Central memory CD8-positive, alpha-beta T cell (primary cell): Measurements from ENCODE around the gene ELOA2.

Source experiments
- ATAC-seq: fragments of 150-1000 bp; cut with Tn5 transposase; replicated peaks from 2 replicates; pipeline ENCODE4 v1.10.0; 2022; ENCODE audit warnings: mild to moderate bottlenecking, moderate FRiP score, moderate number of reproducible peaks; ENCODE audit not compliant: poor library complexity, severe bottlenecking; ENCODE audit errors: extremely low read depth
- DNase-seq, 2 donors: peaks; one replicate each; pipeline ENCODE4 v3.0.0; 2021; ENCODE audit warnings: low spot score in 2 of 2
- H3K27ac Mint-ChIP-seq: one replicate; pipeline ENCODE4 v1.8.0; 2022; ENCODE audit warnings: low read depth, mild to moderate bottlenecking, moderate library complexity, mixed read lengths
- H3K27me3 Mint-ChIP-seq: one replicate; pipeline ENCODE4 v1.8.0; 2022; ENCODE audit warnings: mixed read lengths
- H3K36me3 Mint-ChIP-seq: one replicate; pipeline ENCODE4 v1.8.0; 2022; ENCODE audit warnings: mild to moderate bottlenecking, moderate library complexity, mixed read lengths; ENCODE audit not compliant: insufficient read depth
- H3K4me1 Mint-ChIP-seq: one replicate; pipeline ENCODE4 v1.8.0; 2022; ENCODE audit warnings: mixed read lengths
- H3K4me3 Mint-ChIP-seq: one replicate; pipeline ENCODE4 v1.8.0; 2022; ENCODE audit warnings: mild to moderate bottlenecking, moderate library complexity, mixed read lengths
- H3K9me3 Mint-ChIP-seq: one replicate; pipeline ENCODE4 v1.8.0; 2022; ENCODE audit warnings: mixed read lengths

The ELOA2 gene

GRCh38 chr18:47035156-47035671 is at the start of gene ELOA2:
ELOA2 (minus strand) TSS chr18:47035621; CDS start chr18:47035264, 357 bp downstream.
- no peak within 1 kb of the TSS for H3K27ac Mint-ChIP-seq
- no peaks in the 10 kb centered on the region for H3K36me3 Mint-ChIP-seq
- no peak for DNase-seq
- H3K4me1 Mint-ChIP-seq = no peaks in the 10 kb centered on the region
- H3K9me3 Mint-ChIP-seq = no peaks in the 10 kb centered on the region
- ATAC-seq = no peak
- H3K4me3 Mint-ChIP-seq = no peak within 1 kb of the TSS
- H3K27me3 Mint-ChIP-seq = peaks cover 29% of the 10 kb centered on the region

GRCh38 chr18:47081578-47081977 is 46.2 kb upstream of the ELOA2 start:
- Mint-ChIP-seq H3K27me3 (no peaks in the 10 kb centered on the region), H3K9me3 (no peaks in the 10 kb centered on the region), H3K4me3 (no peak overlapping the region), H3K4me1 (no peaks in the 10 kb centered on the region), H3K36me3 (peaks cover 2% of the 10 kb centered on the region), H3K27ac (no peak overlapping the region)
- ATAC-seq = no peak
- DNase-seq = no peak

- H3K4me1 Mint-ChIP-seq = no peaks in the 10 kb centered on the region
- no peak overlapping the region for H3K27ac Mint-ChIP-seq
- no peak overlapping the region for H3K4me3 Mint-ChIP-seq
- ATAC-seq (no peak), DNase-seq (no peak)
- peaks cover 2% of the 10 kb centered on the region for H3K36me3 Mint-ChIP-seq
- no peaks in the 10 kb centered on the region for H3K9me3 Mint-ChIP-seq
- H3K27me3 Mint-ChIP-seq = no peaks in the 10 kb centered on the region
Measured at GRCh38 chr18:47080872-47081271, 45.5 kb upstream of the ELOA2 start.

- Mint-ChIP-seq H3K4me1 (no peaks in the 10 kb centered on the region), H3K27ac (no peak overlapping the region), H3K27me3 (no peaks in the 10 kb centered on the region), H3K9me3 (no peaks in the 10 kb centered on the region), H3K4me3 (no peak overlapping the region), H3K36me3 (no peaks in the 10 kb centered on the region)
- ATAC-seq (no peak), DNase-seq (no peak)
Measured at GRCh38 chr18:47077111-47077510, 41.7 kb upstream of the ELOA2 start.

- H3K36me3 Mint-ChIP-seq = no peaks in the 10 kb centered on the region
- DNase-seq (no peak), ATAC-seq (no peak)
- H3K4me3 Mint-ChIP-seq = no peak overlapping the region
- no peak overlapping the region for H3K27ac Mint-ChIP-seq
- H3K27me3 Mint-ChIP-seq = no peaks in the 10 kb centered on the region
- H3K9me3 Mint-ChIP-seq = no peaks in the 10 kb centered on the region
- no peaks in the 10 kb centered on the region for H3K4me1 Mint-ChIP-seq
Measured at GRCh38 chr18:47075098-47075883, 39.9 kb upstream of the ELOA2 start.

- H3K27me3 Mint-ChIP-seq = peaks cover 9% of the 10 kb centered on the region
- no peaks in the 10 kb centered on the region for H3K9me3 Mint-ChIP-seq
- H3K36me3 Mint-ChIP-seq = peaks cover 3% of the 10 kb centered on the region
- H3K4me1 Mint-ChIP-seq = no peaks in the 10 kb centered on the region
- DNase-seq (no peak), ATAC-seq (no peak)
- H3K27ac Mint-ChIP-seq = no peak overlapping the region
- H3K4me3 Mint-ChIP-seq = no peak overlapping the region
Measured at GRCh38 chr18:47067648-47068047, 32.2 kb upstream of the ELOA2 start.

GRCh38 chr18:47063096-47063495 is 27.7 kb upstream of the ELOA2 start:
- Mint-ChIP-seq H3K27ac (no peak overlapping the region), H3K4me1 (no peaks in the 10 kb centered on the region), H3K9me3 (no peaks in the 10 kb centered on the region), H3K4me3 (no peak overlapping the region), H3K27me3 (peaks cover under 1% of the 10 kb centered on the region), H3K36me3 (peaks cover 3% of the 10 kb centered on the region)
- DNase-seq (no peak), ATAC-seq (no peak)

GRCh38 chr18:47062471-47062870 is 27.1 kb upstream of the ELOA2 start:
- no peaks in the 10 kb centered on the region for H3K4me1 Mint-ChIP-seq
- H3K9me3 Mint-ChIP-seq = no peaks in the 10 kb centered on the region
- ATAC-seq (no peak), DNase-seq (no peak)
- no peak overlapping the region for H3K4me3 Mint-ChIP-seq
- peaks cover 3% of the 10 kb centered on the region for H3K36me3 Mint-ChIP-seq
- H3K27me3 Mint-ChIP-seq = no peaks in the 10 kb centered on the region
- no peak overlapping the region for H3K27ac Mint-ChIP-seq

- ATAC-seq (no peak), DNase-seq (no peak)
- H3K36me3 Mint-ChIP-seq = no peaks in the 10 kb centered on the region
- H3K27ac Mint-ChIP-seq = no peak overlapping the region
- H3K27me3 Mint-ChIP-seq = peaks cover 9% of the 10 kb centered on the region
- H3K4me1 Mint-ChIP-seq = no peaks in the 10 kb centered on the region
- no peak overlapping the region for H3K4me3 Mint-ChIP-seq
- no peaks in the 10 kb centered on the region for H3K9me3 Mint-ChIP-seq
Measured at GRCh38 chr18:47054369-47054768, 18.9 kb upstream of the ELOA2 start.

- no peaks in the 10 kb centered on the region for H3K36me3 Mint-ChIP-seq
- H3K27me3 Mint-ChIP-seq = peaks cover 23% of the 10 kb centered on the region
- no peaks in the 10 kb centered on the region for H3K9me3 Mint-ChIP-seq
- no peak for ATAC-seq
- H3K4me3 Mint-ChIP-seq = no peak overlapping the region
- no peak overlapping the region for H3K27ac Mint-ChIP-seq
- H3K4me1 Mint-ChIP-seq = no peaks in the 10 kb centered on the region
- DNase-seq = no peak
Measured at GRCh38 chr18:47050468-47050867, 15.0 kb upstream of the ELOA2 start.

- Mint-ChIP-seq H3K27me3 (peaks cover 54% of the 10 kb centered on the region), H3K4me3 (no peak overlapping the region), H3K27ac (no peak overlapping the region), H3K4me1 (no peaks in the 10 kb centered on the region), H3K36me3 (no peaks in the 10 kb centered on the region), H3K9me3 (no peaks in the 10 kb centered on the region)
- DNase-seq (no peak), ATAC-seq (no peak)
Measured at GRCh38 chr18:47040982-47041381, 5.6 kb upstream of the ELOA2 start.

- Mint-ChIP-seq H3K4me1 (no peaks in the 10 kb centered on the region), H3K27ac (no peak overlapping the region), H3K27me3 (peaks cover 42% of the 10 kb centered on the region), H3K36me3 (no peaks in the 10 kb centered on the region), H3K4me3 (no peak overlapping the region), H3K9me3 (no peaks in the 10 kb centered on the region)
- DNase-seq (no peak), ATAC-seq (no peak)
Measured at GRCh38 chr18:47036927-47037578, 1.6 kb upstream of the ELOA2 start.

- H3K27ac Mint-ChIP-seq = no peak overlapping the region
- H3K9me3 Mint-ChIP-seq = no peaks in the 10 kb centered on the region
- no peaks in the 10 kb centered on the region for H3K4me1 Mint-ChIP-seq
- H3K4me3 Mint-ChIP-seq = no peak overlapping the region
- DNase-seq (no peak), ATAC-seq (no peak)
- H3K27me3 Mint-ChIP-seq = peaks cover 36% of the 10 kb centered on the region
- H3K36me3 Mint-ChIP-seq = no peaks in the 10 kb centered on the region
Measured at GRCh38 chr18:47036298-47036874, 965 bp upstream of the ELOA2 start.
